SK-N-SH (cell line): ENCODE results near the gene PRKCH.

ENCODE experiments used
- CTCF ChIP-seq: fragments of 200-600 bp; sonication (generic); IDR thresholded peaks from 2 replicates; pipeline ENCODE4 v1.6.1; 2017; ENCODE audit warnings: antibody characterized with exemption, mild to moderate bottlenecking, moderate library complexity
- RAD21 ChIP-seq: IDR thresholded peaks from 2 replicates; pipeline ENCODE4 v1.6.1; 2012; ENCODE audit warnings: mild to moderate bottlenecking, low read length
- USF2 ChIP-seq: fragments of 150-350 bp; IDR thresholded peaks from 2 replicates; pipeline ENCODE4 v1.6.1; 2017; ENCODE audit warnings: antibody characterized with exemption, low read length, low read depth, borderline replicate concordance

GRCh38 chr14:61455351-61455750 lies 134.0 kb downstream of the PRKCH start:
- TF ChIP-seq USF2 (no peak), CTCF (no peak), RAD21 (no peak)
